K562 (cell line): ENCODE measurements around the gene PGLYRP4. TPM values are rescaled to one million over a fixed set of nuclear protein-coding genes. Genes with fewer than 3 reads are reported as not detected.

Source experiments
- ARHGAP35 ChIP-seq: fragments of 450-650 bp; IDR thresholded peaks from 2 replicates; pipeline ENCODE4 v1.6.1; 2018; ENCODE audit not compliant: partially characterized antibody
- GTF2E2 ChIP-seq: fragments of 200-800 bp; sonication (Bioruptor generic); IDR thresholded peaks from 2 replicates; pipeline ENCODE4 v1.6.1; 2016; ENCODE audit warnings: missing genetic modification characterization, missing compliant biosample characterization
- HMG20A ChIP-seq: fragments of 450-650 bp; formaldehyde crosslinking; conservative IDR thresholded peaks from 2 replicates; pipeline ENCODE4 v1.4.0; 2020; ENCODE audit warnings: mild to moderate bottlenecking, mixed read lengths
- KLF13 ChIP-seq: fragments of 450-650 bp; IDR thresholded peaks from 2 replicates; pipeline ENCODE4 v1.6.1; 2016; ENCODE audit warnings: missing genetic modification characterization, low read depth, mild to moderate bottlenecking, missing compliant biosample characterization, moderate library complexity, borderline replicate concordance
- LCOR ChIP-seq: sonication (generic); formaldehyde crosslinking; IDR thresholded peaks from 2 replicates; pipeline ENCODE4 v1.8.0; 2022; ENCODE audit warnings: mild to moderate bottlenecking, missing genetic modification reagents
- LEF1 ChIP-seq: fragments of 450-650 bp; IDR thresholded peaks from 2 replicates; pipeline ENCODE4 v1.6.1; 2016; ENCODE audit warnings: mild to moderate bottlenecking
- MTA3 ChIP-seq: fragments of 450-650 bp; formaldehyde crosslinking; IDR thresholded peaks from 2 replicates; pipeline ENCODE4 v1.6.1; 2017; ENCODE audit warnings: mild to moderate bottlenecking, borderline replicate concordance
- NBN ChIP-seq: fragments of 450-650 bp; IDR thresholded peaks from 2 replicates; pipeline ENCODE4 v1.6.1; 2016; ENCODE audit warnings: low read depth, mild to moderate bottlenecking
- NCOA6 ChIP-seq: fragments of 450-650 bp; IDR thresholded peaks from 2 replicates; pipeline ENCODE4 v1.6.1; 2017; ENCODE audit warnings: mild to moderate bottlenecking
- NFATC3 ChIP-seq: fragments of 450-650 bp; IDR thresholded peaks from 2 replicates; pipeline ENCODE4 v1.6.1; 2017; ENCODE audit warnings: mild to moderate bottlenecking
- POLR3G ChIP-seq: IDR thresholded peaks from 2 replicates; pipeline ENCODE4 v1.6.1; 2011; ENCODE audit not compliant: insufficient read length, insufficient replicate concordance; ENCODE audit errors: extremely low read depth
- RBM39 ChIP-seq: fragments of 200-400 bp; formaldehyde crosslinking; optimal IDR thresholded peaks from 2 replicates; pipeline ENCODE3; 2018; ENCODE audit warnings: low read depth, low read length
- SMARCA5 ChIP-seq: fragments of 450-650 bp; IDR thresholded peaks from 2 replicates; pipeline ENCODE4 v1.6.1; 2016
- TEAD2 ChIP-seq: fragments of 450-650 bp; IDR thresholded peaks from 2 replicates; pipeline ENCODE4 v1.6.1; 2016; ENCODE audit warnings: missing genetic modification characterization, control low read depth, missing compliant biosample characterization
- ZKSCAN1 ChIP-seq: fragments of 150-350 bp; IDR thresholded peaks from 2 replicates; pipeline ENCODE4 v1.6.1; 2016; ENCODE audit warnings: low read depth, low read length
- ZNF121 ChIP-seq: sonication (generic); formaldehyde crosslinking; conservative IDR thresholded peaks from 2 replicates; pipeline ENCODE4 v1.8.0; 2022; ENCODE audit warnings: missing genetic modification reagents
- ZNF24 ChIP-seq: fragments of 450-650 bp; IDR thresholded peaks from 2 replicates; pipeline ENCODE4 v1.6.1; 2016
- ZNF253 ChIP-seq: fragments of 250-450 bp; sonication (Bioruptor Pico); conservative IDR thresholded peaks from 2 replicates; pipeline ENCODE4 v1.6.1; 2021; ENCODE audit warnings: mild to moderate bottlenecking
- ZNF766 ChIP-seq: fragments of 200-800 bp; sonication (Bioruptor generic); conservative IDR thresholded peaks from 2 replicates; pipeline ENCODE4 v1.6.1; 2016; ENCODE audit warnings: missing genetic modification characterization, missing compliant biosample characterization
- polyA plus RNA-seq, 8 experiments: library from polyadenylated mRNA; depleted of rRNA in 4 of 8; stranded (reverse) in 5 of 8; unstranded in 3 of 8; fragments of >200 nt; fragmentation: Nextera tagmentation in 2 of 8; fragmentation: Illumina TruSeq in 1 of 8; extraction: Ambion mirVana in 2 of 8; extraction: Trizol in 1 of 8; gene quantifications; 2 replicates each; pipeline versions ENCODE4 v1.2.1 to v1.2.3, GENCODE V29; 2011 to 2014; ENCODE audit warnings: inconsistent platforms in 1 of 8, missing spikeins in 1 of 8
- total RNA-seq, 7 experiments: library from RNA; depleted of rRNA in 6 of 7; stranded (reverse); fragments of >200 nt in 6 of 7; fragmentation: Illumina TruSeq in 2 of 7; extraction: Trizol in 2 of 7; gene quantifications; 2 replicates each; pipeline versions ENCODE4 v1.2.1 to v1.2.3, GENCODE V29; 2011 to 2021; ENCODE audit warnings: low replicate concordance in 1 of 7
- TF ChIP-seq, protein P1 (sequence below): sonication (generic); formaldehyde crosslinking; IDR thresholded peaks from 2 replicates; pipeline ENCODE4 v1.8.0; 2022; ENCODE audit warnings: mild to moderate bottlenecking, missing genetic modification reagents
- TF ChIP-seq, protein P2 (sequence below), 2 experiments: fragments of 450-650 bp; formaldehyde crosslinking in 1 of 2; IDR thresholded peaks; 2 replicates each; pipeline versions ENCODE4 v1.4.0 to v1.6.1; 2014 to 2020; ENCODE audit warnings: mild to moderate bottlenecking in 2 of 2, borderline replicate concordance in 1 of 2, low read depth in 1 of 2

PGLYRP4 gene
- total and polyA plus RNA-seq, 9 of the 15 experiments (the other 6 are each of a cell fraction or from before 2014, with no cell fraction given): 0.06 to 0.13 (median 0.11) TPM; not detected in 6

DNA sequence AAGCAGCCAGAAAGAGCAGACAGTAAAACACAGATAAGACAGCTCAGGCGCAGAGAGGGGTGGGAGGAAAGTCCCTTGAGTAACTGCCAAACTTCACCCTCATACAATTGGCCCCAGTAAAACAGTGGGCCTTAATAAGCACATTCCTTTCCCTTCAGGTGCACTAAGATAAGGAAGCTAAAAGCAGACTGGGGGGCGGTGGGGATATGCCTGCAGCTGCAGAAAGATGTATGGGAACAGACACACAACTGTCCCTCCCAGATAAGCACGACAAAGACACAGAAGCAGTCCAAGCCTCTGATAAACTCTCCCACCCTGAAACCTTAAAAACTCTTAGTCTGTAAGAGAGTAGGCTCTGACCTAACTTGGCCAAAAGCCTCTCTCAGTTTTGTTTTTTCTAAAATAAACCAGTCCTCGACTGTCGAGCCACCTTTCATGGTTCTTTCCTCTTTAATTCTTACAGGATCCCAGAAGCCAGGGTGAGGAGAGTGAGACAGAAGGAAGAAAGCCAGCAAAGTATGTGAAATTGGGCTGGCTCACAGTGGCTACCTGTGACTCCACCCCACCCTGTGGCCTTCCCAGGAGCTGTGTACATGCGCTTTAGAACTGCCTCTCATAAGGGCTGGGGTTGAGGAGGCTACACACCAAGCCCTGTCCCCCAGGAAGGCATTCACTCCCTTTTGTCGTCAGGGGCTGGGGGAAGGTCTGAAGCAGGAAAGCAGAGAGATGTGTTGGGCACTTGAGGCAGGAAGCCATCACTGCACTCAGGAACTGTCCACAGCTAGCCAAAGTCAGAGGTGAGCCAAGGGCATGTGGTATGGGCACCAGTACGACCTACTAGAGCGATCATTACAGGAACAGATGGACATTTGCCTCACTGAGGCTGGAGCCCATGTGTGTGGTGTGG is 4.6 kb downstream of the PGLYRP4 start (continued):
- peak; percentile 83; the same call in 1 of the 2 replicates for TF ChIP-seq KLF13 (tag)
- TF ChIP-seq POLR3G: no peak
- TF ChIP-seq LCOR (CRISPR knock-in tag): peak; percentile 89
- no peak for TF ChIP-seq RBM39
- TF ChIP-seq ZNF24: peak; percentile 80
- peak; percentile 44; the same call in 1 of the 2 replicates for TF ChIP-seq GTF2E2 (tag)
- TF ChIP-seq ZKSCAN1: peak; percentile 54; the same call in 1 of the 2 replicates
- TF ChIP-seq ZNF121 (CRISPR knock-in tag): no peak
- peak; percentile 99 for TF ChIP-seq LEF1
- TF ChIP-seq NBN: peak; percentile 97
- TF ChIP-seq ARHGAP35: no peak
- TF ChIP-seq, protein P1, sequence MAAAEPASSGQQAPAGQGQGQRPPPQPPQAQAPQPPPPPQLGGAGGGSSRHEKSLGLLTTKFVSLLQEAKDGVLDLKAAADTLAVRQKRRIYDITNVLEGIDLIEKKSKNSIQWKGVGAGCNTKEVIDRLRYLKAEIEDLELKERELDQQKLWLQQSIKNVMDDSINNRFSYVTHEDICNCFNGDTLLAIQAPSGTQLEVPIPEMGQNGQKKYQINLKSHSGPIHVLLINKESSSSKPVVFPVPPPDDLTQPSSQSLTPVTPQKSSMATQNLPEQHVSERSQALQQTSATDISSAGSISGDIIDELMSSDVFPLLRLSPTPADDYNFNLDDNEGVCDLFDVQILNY (CRISPR knock-in tag): no peak
- peak; percentile 99 for TF ChIP-seq TEAD2 (tag)
- TF ChIP-seq NFATC3: peak; percentile 94; the same call in 1 of the 2 replicates
- TF ChIP-seq NCOA6: 0 out of 2 replicates have a peak, but pooled peaks have one; percentile 45
- TF ChIP-seq, protein P2, sequence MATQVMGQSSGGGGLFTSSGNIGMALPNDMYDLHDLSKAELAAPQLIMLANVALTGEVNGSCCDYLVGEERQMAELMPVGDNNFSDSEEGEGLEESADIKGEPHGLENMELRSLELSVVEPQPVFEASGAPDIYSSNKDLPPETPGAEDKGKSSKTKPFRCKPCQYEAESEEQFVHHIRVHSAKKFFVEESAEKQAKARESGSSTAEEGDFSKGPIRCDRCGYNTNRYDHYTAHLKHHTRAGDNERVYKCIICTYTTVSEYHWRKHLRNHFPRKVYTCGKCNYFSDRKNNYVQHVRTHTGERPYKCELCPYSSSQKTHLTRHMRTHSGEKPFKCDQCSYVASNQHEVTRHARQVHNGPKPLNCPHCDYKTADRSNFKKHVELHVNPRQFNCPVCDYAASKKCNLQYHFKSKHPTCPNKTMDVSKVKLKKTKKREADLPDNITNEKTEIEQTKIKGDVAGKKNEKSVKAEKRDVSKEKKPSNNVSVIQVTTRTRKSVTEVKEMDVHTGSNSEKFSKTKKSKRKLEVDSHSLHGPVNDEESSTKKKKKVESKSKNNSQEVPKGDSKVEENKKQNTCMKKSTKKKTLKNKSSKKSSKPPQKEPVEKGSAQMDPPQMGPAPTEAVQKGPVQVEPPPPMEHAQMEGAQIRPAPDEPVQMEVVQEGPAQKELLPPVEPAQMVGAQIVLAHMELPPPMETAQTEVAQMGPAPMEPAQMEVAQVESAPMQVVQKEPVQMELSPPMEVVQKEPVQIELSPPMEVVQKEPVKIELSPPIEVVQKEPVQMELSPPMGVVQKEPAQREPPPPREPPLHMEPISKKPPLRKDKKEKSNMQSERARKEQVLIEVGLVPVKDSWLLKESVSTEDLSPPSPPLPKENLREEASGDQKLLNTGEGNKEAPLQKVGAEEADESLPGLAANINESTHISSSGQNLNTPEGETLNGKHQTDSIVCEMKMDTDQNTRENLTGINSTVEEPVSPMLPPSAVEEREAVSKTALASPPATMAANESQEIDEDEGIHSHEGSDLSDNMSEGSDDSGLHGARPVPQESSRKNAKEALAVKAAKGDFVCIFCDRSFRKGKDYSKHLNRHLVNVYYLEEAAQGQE (IDR thresholded peaks at IDR 0.05; ENCODE audit: borderline replicate concordance): no peak; the same call in 1 of the 2 replicates
- TF ChIP-seq, protein P2 (CRISPR knock-in tag; IDR thresholded peaks at IDR 0.05; ENCODE audit: low read depth): no peak
- no peak for TF ChIP-seq HMG20A (CRISPR knock-in tag)
- peak; percentile 82 for TF ChIP-seq MTA3
- no peak for TF ChIP-seq ZNF253
- TF ChIP-seq SMARCA5: peak; percentile 66; the same call in 1 of the 2 replicates
- peak; percentile 99 for TF ChIP-seq ZNF766
